ENCODE data around the gene MEX3B. TPM values are rescaled to one million over a fixed set of nuclear protein-coding genes. Genes with fewer than 3 reads are reported as not detected.
"Not testable (repeated sequence)": the region's sequence is repeated elsewhere in the genome, so short reads cannot be mapped to it uniquely, and the experiment has no call there.

MEX3B gene
- total RNA-seq, 1 donor from 2014 or later: 89.7 TPM

DNA sequence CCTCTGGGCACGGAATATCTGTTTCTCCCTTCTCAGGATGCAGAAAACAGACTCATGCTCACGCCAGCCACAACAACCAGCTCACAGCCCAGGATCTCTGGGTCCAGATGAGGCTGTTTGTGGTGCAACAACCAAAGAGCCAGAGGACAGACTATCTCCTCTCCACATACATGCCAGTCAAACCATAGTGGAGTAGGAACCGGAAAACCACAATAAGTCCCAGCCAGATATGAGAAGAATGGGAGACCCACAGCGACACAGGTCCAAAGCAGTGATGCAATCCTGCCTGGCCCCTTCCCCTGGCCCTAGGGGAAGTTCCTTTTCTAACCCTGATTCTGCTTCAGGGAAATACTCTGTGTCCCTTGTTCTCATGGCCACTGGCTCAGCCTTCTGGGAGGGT lies 27.6 kb downstream of the MEX3B start:
- FAIRE-seq: no peak
- no peak for DNase-seq (ENCODE audit: low spot score in 2 of 2)

DNA sequence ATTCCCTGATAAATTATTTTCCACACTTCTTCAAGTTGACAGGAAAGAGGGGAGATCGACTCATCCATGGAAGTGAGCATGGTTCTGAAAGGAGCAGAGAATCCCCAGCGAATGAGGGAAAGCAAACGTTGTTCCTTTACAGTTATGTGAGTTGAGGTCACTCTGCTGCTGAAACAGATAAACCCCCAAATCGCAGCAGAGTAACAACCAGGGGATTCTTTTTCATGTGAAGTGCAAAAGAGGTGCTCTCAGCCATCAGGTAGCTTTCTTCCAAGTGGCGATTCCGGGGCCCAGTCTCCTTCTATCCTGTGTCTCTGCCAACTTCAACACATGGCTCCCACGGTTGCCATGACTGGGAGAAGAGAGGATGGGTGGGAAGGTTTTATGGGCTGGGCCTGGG lies 28.2 kb downstream of the MEX3B start:
- no peak for FAIRE-seq

DNA sequence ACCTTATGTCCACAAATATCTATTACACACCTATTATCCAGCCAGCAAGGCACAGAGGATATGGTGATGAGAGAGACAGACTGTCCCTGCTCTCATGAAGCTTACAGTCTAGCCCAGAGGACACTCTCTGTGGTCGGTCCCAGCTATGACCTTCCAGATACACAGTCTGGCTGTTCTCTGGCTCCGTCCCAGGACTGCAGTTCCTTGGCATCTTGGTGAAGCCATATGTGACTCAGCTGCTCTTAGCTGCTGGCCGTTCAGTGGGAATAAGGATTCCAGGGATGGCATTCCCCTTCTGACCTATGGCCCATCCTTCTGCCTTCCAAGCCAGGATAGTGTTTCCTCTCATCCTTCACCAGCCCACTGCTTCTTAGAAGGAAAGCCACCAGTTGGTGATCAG lies 30.8 kb downstream of the MEX3B start:
- FAIRE-seq: no peak
- DNase-seq (ENCODE audit: low spot score in 2 of 2): no peak

More for the DNA sequence above, 28.2 kb downstream of the MEX3B start:
- DNase-seq (ENCODE audit: low spot score in 2 of 2): no peak

DNA sequence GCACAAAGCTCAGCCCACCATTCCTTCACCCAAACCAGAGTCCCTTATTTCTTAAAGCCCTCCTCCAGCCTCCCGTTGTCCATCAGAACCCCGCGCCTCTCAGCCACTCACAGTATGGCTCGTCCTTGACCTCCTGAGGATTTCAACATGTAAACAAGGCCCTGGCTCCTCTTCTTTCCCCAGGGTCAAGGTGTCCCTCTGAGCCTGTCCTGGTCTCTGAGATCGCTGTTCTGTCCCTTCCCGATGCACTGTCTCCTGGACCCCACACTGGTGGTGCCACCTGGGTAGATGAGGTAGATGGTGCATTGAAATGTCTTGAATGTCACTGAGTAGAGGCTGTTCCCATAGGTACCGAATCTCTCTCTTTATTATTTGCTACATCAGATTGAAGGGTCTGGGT lies 32.9 kb downstream of the MEX3B start:
- no peak for FAIRE-seq

DNA sequence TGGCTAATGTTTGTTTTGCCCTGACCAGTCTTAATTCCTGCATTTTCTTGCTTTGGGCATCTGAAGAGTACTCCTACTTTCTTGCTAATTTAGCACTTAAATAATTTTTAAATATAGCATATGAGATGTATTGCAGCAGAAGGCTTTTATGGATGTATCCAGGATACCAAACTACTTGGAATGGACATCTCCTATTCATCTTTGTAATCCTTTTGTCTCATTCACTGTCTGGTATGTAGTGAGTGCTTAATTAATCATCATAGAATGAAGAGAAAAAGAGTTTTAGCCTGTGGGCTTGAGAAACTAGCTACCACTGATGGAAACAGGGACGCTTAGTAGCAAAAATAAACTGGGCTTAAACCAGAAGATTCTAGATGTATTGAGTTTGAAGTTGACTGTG lies 40.6 kb downstream of the MEX3B start:
- DNase-seq (ENCODE audit: low spot score in 2 of 2): no peak
- no peak for FAIRE-seq

More for the DNA sequence above, 32.9 kb downstream of the MEX3B start:
- DNase-seq (ENCODE audit: low spot score in 2 of 2): no peak

DNA sequence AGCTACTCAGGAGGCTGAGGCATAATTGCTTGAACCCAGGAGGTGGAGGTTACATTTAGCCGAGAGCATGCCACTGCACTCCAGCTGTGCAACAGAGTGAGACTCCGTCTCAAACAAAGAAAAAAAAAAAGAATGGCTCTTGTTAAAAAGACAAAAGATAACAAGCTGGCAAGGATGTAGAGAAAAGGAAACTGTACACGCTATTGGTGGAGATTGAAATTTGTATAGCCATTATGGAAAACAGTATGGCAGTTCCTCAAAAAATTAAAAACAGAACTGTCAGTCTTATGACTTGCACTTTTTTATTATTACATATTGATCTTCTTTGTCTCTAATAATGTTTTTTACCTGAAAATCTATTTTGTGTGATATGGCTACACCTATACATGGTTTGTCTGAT lies 41.9 kb downstream of the MEX3B start:
- FAIRE-seq (no peak), DNase-seq (ENCODE audit: low spot score in 2 of 2) (no peak)

DNA sequence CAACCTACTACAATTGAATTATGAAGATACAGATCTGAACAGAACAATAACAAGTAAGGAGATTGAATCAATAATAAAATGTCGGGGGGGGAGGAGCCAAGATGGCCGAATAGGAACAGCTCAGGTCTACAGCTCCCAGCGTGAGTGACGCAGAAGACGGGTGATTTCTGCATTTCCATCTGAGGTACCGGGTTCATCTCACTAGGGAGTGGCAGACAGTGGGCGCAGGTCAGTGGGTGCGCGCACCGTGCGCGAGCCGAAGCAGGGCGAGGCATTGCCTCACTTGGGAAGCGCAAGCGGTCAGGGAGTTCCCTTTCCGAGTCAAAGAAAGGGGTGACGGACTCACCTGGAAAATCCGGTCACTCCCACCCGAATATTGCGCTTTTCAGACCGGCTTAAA lies 50.7 kb downstream of the MEX3B start:
- FAIRE-seq; DNase-seq (ENCODE audit: low spot score in 2 of 2): not testable (repeated sequence)

DNA sequence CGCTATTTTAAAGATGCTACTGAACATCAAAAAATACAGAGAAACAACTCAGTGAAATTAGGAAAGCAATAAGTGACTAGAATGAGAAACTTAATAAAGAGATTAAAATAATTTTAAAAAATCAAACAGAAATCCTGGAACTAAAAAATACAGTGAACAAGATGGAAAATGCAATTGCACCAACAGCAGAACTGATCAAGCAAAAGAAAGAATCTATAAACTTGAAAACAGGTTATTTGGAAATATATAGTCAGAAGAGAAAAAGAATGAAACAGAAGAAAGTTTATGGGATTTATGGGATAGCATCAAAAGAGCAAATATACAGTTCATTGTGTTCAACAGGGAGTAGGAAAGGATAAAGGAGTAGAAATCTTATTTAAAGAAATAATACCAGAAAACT lies 53.3 kb downstream of the MEX3B start:
- no peak for FAIRE-seq

More for the DNA sequence above, 53.3 kb downstream of the MEX3B start:
- DNase-seq (ENCODE audit: low spot score in 2 of 2): no peak

Other genes starting within 250 kb of the MEX3B start
- 34.6 TPM for gene EFL1, start 216.7 kb upstream of the MEX3B start, total RNA-seq
- gene SAXO2, start 216.8 kb upstream of the MEX3B start, total RNA-seq: 4.1 TPM

Measured in frontal cortex (tissue), 4 donors.